Bronchial epithelial cell (primary cell): ENCODE results near the gene GCNA. TPM values are rescaled to one million over a fixed set of nuclear protein-coding genes. Genes with fewer than 3 reads are reported as not detected.
"Not testable (repeated sequence)": the region's sequence is repeated elsewhere in the genome, so short reads cannot be mapped to it uniquely, and the experiment has no call there.

Source experiments
- DNase-seq: peaks from one replicate; pipeline ENCODE4 v3.0.0-alpha.2; 2010; ENCODE audit warnings: low read depth
- FAIRE-seq: peaks from 2 replicates; lab custom pipeline; 2011; peaks lifted over from hg19 to GRCh38; lab: Jason Lieb, UNC
- H3K27me3 ChIP-seq: 2 replicates; pipeline ENCODE4 v1.5.1; 2011; ENCODE audit warnings: low read length; ENCODE audit not compliant: control insufficient read depth, insufficient read depth
- H3K36me3 ChIP-seq: 2 replicates; pipeline ENCODE4 v1.5.1; 2011; ENCODE audit warnings: low read length; ENCODE audit not compliant: control insufficient read depth, insufficient read depth
- H3K4me3 ChIP-seq: 2 replicates; pipeline ENCODE4 v1.5.1; 2011; ENCODE audit warnings: mild to moderate bottlenecking, low read depth, low read length, control low read depth
- CTCF ChIP-seq: IDR thresholded peaks from 2 replicates; pipeline ENCODE4 v1.5.1; 2011; ENCODE audit warnings: mild to moderate bottlenecking, moderate library complexity, low read length, control low read depth, inconsistent platforms; ENCODE audit not compliant: insufficient read depth, severe bottlenecking
- total RNA-seq: library from RNA; depleted of rRNA; stranded (reverse); fragments of >200 nt; gene quantifications from 2 replicates; pipeline ENCODE4 v1.2.1, GENCODE V29; 2014

The GCNA gene
- total RNA-seq, 1 donor from 2014 or later, result 1.6 TPM

GRCh38 chrX:71661919-71662318 is 83.7 kb downstream of the GCNA start:
- DNase-seq, result no peak
- no peak for FAIRE-seq
- TF ChIP-seq CTCF, result no peak
- Histone ChIP-seq H3K27me3 (no peaks in the 10 kb centered on the region), H3K36me3 (no peaks in the 10 kb centered on the region), H3K4me3 (no peak overlapping the region)

GRCh38 chrX:71662654-71663053 is 84.4 kb downstream of the GCNA start:
- not testable (repeated sequence) for H3K4me3 ChIP-seq, H3K27me3 ChIP-seq, FAIRE-seq, DNase-seq, H3K36me3 ChIP-seq

Other genes with a start within 250 kb of the GCNA start
- 25.3 and 31.0 TPM in 2 replicates for gene TAF1, start 212.1 kb upstream of the GCNA start, total RNA-seq
- 77.7 and 104 TPM in 2 replicates for gene OGT, start 45.3 kb upstream of the GCNA start, total RNA-seq
- gene CXCR3, start 40.1 kb downstream of the GCNA start, total RNA-seq, result not detected in 2 replicates
- gene CXorf49, start 139.8 kb downstream of the GCNA start, total RNA-seq, result not detected in 2 replicates
- gene CXorf49B, start 184.9 kb downstream of the GCNA start, total RNA-seq, result not detected in 2 replicates